Vagina (tissue), 2 donors: ENCODE data around the gene PPM1M.

Experiments
- POLR2AphosphoS5 ChIP-seq, 2 donors: sonication (generic); formaldehyde crosslinking; IDR thresholded peaks; one replicate each; pipeline ENCODE4 v1.9.0; 2017; ENCODE audit warnings: antibody characterized with exemption in 2 of 2, mild to moderate bottlenecking in 2 of 2, low read depth in 1 of 2; ENCODE audit not compliant: insufficient read depth in 1 of 2
- TF ChIP-seq, protein P1 (sequence below), 3 experiments: fragments of 450-650 bp in 2 of 3; fragments of 200-600 bp in 1 of 3; sonication (generic) in 1 of 3; IDR thresholded peaks; one replicate each; pipeline ENCODE4 v1.5.1; 2017 to 2019; ENCODE audit warnings: antibody characterized with exemption in 3 of 3, mild to moderate bottlenecking in 2 of 3, moderate library complexity in 2 of 3

DNA sequence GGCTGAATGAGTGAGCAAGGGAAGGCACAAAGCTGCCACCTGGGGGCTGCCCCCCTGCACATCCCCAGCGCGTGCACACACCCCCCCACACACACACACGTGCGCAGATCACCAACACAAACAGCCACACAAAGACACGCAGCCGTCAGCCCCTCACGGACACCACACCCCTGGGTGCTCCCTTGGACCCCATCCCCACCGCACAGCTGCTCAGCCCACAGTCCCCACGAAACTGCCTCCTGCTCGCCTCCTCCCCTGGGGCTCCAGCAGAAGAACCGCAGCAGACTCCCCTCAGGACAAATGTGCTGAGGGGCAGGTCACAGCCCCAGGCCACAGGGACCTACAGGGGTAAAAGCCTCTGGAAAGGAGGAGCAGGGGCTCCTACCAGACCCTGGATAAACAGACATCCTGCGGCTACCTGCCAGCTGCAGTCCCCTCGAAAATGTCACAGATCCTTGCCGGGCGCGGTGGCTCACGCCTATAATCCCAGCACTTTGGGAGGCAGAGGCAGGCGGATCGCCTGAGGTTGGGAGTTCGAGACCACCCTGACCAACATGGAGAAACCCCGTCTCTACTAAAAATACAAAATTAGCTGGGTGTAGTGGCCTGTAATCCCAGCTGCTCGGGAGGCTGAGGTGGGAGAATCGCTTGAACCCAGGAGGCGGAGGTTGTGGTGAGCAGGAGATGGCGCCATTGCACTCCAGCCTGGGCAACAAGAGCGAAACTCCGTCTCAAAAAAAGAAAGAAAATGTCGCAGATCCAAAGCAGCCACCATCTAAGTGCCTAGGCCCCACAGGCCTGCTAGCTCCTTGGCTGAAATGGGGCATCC lies 13.1 kb upstream of the PPM1M start:
- TF ChIP-seq, protein P1, sequence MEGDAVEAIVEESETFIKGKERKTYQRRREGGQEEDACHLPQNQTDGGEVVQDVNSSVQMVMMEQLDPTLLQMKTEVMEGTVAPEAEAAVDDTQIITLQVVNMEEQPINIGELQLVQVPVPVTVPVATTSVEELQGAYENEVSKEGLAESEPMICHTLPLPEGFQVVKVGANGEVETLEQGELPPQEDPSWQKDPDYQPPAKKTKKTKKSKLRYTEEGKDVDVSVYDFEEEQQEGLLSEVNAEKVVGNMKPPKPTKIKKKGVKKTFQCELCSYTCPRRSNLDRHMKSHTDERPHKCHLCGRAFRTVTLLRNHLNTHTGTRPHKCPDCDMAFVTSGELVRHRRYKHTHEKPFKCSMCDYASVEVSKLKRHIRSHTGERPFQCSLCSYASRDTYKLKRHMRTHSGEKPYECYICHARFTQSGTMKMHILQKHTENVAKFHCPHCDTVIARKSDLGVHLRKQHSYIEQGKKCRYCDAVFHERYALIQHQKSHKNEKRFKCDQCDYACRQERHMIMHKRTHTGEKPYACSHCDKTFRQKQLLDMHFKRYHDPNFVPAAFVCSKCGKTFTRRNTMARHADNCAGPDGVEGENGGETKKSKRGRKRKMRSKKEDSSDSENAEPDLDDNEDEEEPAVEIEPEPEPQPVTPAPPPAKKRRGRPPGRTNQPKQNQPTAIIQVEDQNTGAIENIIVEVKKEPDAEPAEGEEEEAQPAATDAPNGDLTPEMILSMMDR (IDR thresholded peaks at IDR 0.05): no peak
- no peak for TF ChIP-seq POLR2AphosphoS5 (IDR thresholded peaks at IDR 0.05; ENCODE audit: insufficient read depth in 1 of 2, low read depth in 1 of 2)
